OCI-LY7 (cell line): ENCODE data around the gene DEXI. TPM values are rescaled to one million over a fixed set of nuclear protein-coding genes. Genes with fewer than 3 reads are reported as not detected.
"Not testable (repeated sequence)": the region's sequence is repeated elsewhere in the genome, so short reads cannot be mapped to it uniquely, and the experiment has no call there.

Experiments
- BruUV-seq: library from RNA; stranded (reverse); fragments of 400-500 nt; replicated peaks from 2 replicates; lab custom pipeline; 2021; lab: Mats Ljungman, UMichigan
- CTCF ChIA-PET: fragments of 300-600 bp; sonication (Branson Sonifier 250); formaldehyde crosslinking; loops from one replicate; lab custom pipeline; 2022; ENCODE audit warnings: antibody characterized with exemption; ENCODE audit not compliant: unreplicated experiment; lab: Charles Lee
- POLR2A ChIA-PET: fragments of 300-600 bp; sonication (Branson Sonifier 250); formaldehyde crosslinking; loops from one replicate; lab custom pipeline; 2022; ENCODE audit warnings: antibody characterized with exemption; lab: Charles Lee
- DNase-seq: peaks from one replicate; pipeline ENCODE4 v3.0.0-alpha.2; 2015; ENCODE audit warnings: low spot score
- H2AFZ ChIP-seq: fragments of 200-600 bp; sonication (generic), shearing (Covaris generic); 2 replicates; pipeline ENCODE4 v1.6.1; 2014; ENCODE audit warnings: mild to moderate bottlenecking, antibody characterized with exemption, low read length, moderate library complexity
- H3K27ac ChIP-seq: fragments of 200-600 bp; sonication (generic); 2 replicates; pipeline ENCODE4 v1.5.1; 2014; ENCODE audit warnings: mixed run types, low read depth, mild to moderate bottlenecking, moderate library complexity, low read length, inconsistent platforms; ENCODE audit not compliant: poor library complexity, severe bottlenecking
- H3K36me3 ChIP-seq: fragments of 200-600 bp; sonication (generic); 2 replicates; pipeline ENCODE4 v1.6.1; 2014; ENCODE audit warnings: mild to moderate bottlenecking, antibody characterized with exemption, low read length, moderate library complexity, mixed read lengths; ENCODE audit not compliant: insufficient read depth
- H3K4me1 ChIP-seq: fragments of 200-600 bp; sonication (generic); 2 replicates; pipeline ENCODE4 v1.5.1; 2014; ENCODE audit warnings: mild to moderate bottlenecking, low read length; ENCODE audit not compliant: insufficient read depth, poor library complexity, severe bottlenecking
- H3K4me2 ChIP-seq: fragments of 200-600 bp; sonication (generic); 2 replicates; pipeline ENCODE4 v1.6.1; 2014; ENCODE audit warnings: mild to moderate bottlenecking, low read length
- H3K4me3 ChIP-seq: fragments of 200-600 bp; sonication (generic); 2 replicates; pipeline ENCODE4 v1.5.1; 2014; ENCODE audit warnings: mild to moderate bottlenecking, low read depth, low read length; ENCODE audit not compliant: poor library complexity, severe bottlenecking
- H3K79me2 ChIP-seq: fragments of 200-600 bp; sonication (generic); 2 replicates; pipeline ENCODE4 v1.6.1; 2016; ENCODE audit warnings: low read depth, mild to moderate bottlenecking, low read length, moderate library complexity, mixed read lengths; ENCODE audit not compliant: insufficient read depth
- H3K9me2 ChIP-seq: fragments of 200-600 bp; sonication (generic); 2 replicates; pipeline ENCODE4 v1.6.1; 2016; ENCODE audit warnings: mild to moderate bottlenecking, low read length, mixed read lengths; ENCODE audit not compliant: insufficient read depth
- H3K9me3 ChIP-seq: fragments of 200-600 bp; sonication (generic); 2 replicates; pipeline ENCODE4 v1.6.1; 2014; ENCODE audit warnings: mild to moderate bottlenecking, mixed run types, low read length, mixed read lengths
- H4K20me1 ChIP-seq: fragments of 200-600 bp; sonication (generic); 2 replicates; pipeline ENCODE4 v1.6.1; 2014; ENCODE audit warnings: mild to moderate bottlenecking, antibody characterized with exemption, low read length, moderate library complexity, mixed read lengths; ENCODE audit not compliant: insufficient read depth
- CTCF ChIP-seq: fragments of 200-600 bp; sonication (generic); conservative IDR thresholded peaks from 2 replicates; pipeline ENCODE4 v1.5.1; 2014; ENCODE audit warnings: mild to moderate bottlenecking, antibody characterized with exemption, low read length, moderate library complexity, mixed read lengths
- EZH2phosphoT487 ChIP-seq: fragments of 200-600 bp; sonication (generic); IDR thresholded peaks from 2 replicates; pipeline ENCODE4 v1.6.1; 2018; ENCODE audit warnings: low read depth, borderline replicate concordance, mild to moderate bottlenecking, mixed run types, antibody characterized with exemption, low read length, moderate library complexity, mixed read lengths
- intact Hi-C: fragments of 100-400 bp; cut with micrococcal nuclease; formaldehyde crosslinking; loops from one replicate; pipeline ENCODE4 v1.10.0; 2022; ENCODE audit not compliant: unreplicated experiment
- total RNA-seq, 2 experiments: library from RNA; depleted of rRNA in 1 of 2; stranded (reverse); fragments of >200 nt in 1 of 2; shearing (Covaris generic) in 1 of 2; gene quantifications; 2 replicates each; pipeline ENCODE4 v1.2.3, GENCODE V29; 2014 to 2022

DEXI gene
- total RNA-seq, 2 experiments from 2014 or later, result 15.1 to 17.6 TPM

DNA sequence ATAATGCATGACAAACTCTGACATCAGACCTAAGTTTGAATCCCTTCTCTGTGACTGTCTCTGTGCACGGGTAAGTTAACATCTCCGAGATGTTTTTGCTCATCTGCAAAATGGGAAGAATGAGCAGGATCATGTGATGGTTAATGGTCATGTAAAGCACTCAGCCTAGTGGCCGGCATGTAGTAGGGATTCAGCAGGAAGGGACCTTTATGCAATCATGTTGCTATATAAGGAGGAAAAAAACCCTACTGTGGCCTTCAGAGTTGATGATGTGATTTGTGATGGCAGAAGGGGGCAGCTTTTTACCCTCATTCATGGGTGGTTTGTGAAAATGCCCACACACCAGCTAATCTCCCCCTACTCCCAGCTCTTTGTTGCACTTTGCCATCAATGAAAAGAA lies 26.2 kb upstream of the DEXI start:
- H3K9me2 ChIP-seq, result no peaks in the 10 kb centered on the region
- no peaks in the 10 kb centered on the region for H3K9me3 ChIP-seq
- no peaks in the 10 kb centered on the region for H4K20me1 ChIP-seq
- no peaks in the 10 kb centered on the region for H3K79me2 ChIP-seq
- no peak overlapping the region for H3K4me2 ChIP-seq
- TF ChIP-seq EZH2phosphoT487 (no peak), CTCF (no peak)
- ChIA-PET CTCF (interaction anchor here (0.6 to 0.7 kb wide), 2 partner anchors 300 to 1230 kb away, joined by 3 read pairs; no protein-coding TSS in a partner anchor), POLR2A (interaction anchor here (0.6 to 1.0 kb wide), 2 partner anchors 19 to 1572 kb away, joined by 3 read pairs; no protein-coding TSS in a partner anchor)
- H3K4me3 ChIP-seq, result no peak overlapping the region
- H3K27ac ChIP-seq, result no peak overlapping the region
- peaks cover 17% of the 10 kb centered on the region for H3K4me1 ChIP-seq
- H3K36me3 ChIP-seq, result peaks cover 79% of the 10 kb centered on the region
- BruUV-seq, result no TSS peak
- no peak for DNase-seq
- no peak overlapping the region for H2AFZ ChIP-seq
- intact Hi-C loops, result no loop called here

DNA sequence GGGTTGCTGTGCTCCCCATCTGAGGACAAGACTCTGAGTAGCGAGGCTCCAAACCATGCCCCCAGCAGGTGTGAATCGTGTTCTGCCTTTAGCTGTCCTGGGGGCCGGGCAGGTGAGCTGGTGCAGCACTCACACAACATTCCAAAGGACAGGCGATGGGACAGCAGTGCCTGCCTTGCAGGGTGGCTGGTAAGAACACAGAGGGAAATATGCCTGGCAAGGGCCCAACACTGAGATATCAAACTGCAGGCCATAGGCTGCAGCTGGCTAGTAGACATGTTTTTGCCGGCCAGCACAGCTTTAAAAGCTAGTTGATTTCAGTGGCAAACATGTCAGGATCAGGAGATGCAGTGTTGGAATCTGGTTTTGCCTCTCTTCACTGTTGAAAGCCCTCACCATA lies 25.7 kb upstream of the DEXI start:
- H3K4me1 ChIP-seq, result peaks cover 17% of the 10 kb centered on the region
- H3K9me2 ChIP-seq, result no peaks in the 10 kb centered on the region
- ChIA-PET CTCF (interaction anchor here (0.5 to 0.7 kb wide), 3 partner anchors 238 to 1231 kb away, joined by 3 read pairs; no protein-coding TSS in a partner anchor), POLR2A (interaction anchor here (0.6 to 1.0 kb wide), 2 partner anchors 12 to 1573 kb away, joined by 3 read pairs; no protein-coding TSS in a partner anchor)
- BruUV-seq, result no TSS peak
- H3K4me3 ChIP-seq, result no peak overlapping the region
- H3K27ac ChIP-seq, result no peak overlapping the region
- H3K9me3 ChIP-seq, result no peaks in the 10 kb centered on the region
- no peak overlapping the region for H3K4me2 ChIP-seq
- no peak for DNase-seq
- H3K79me2 ChIP-seq, result no peaks in the 10 kb centered on the region
- no peak overlapping the region for H2AFZ ChIP-seq
- no peaks in the 10 kb centered on the region for H4K20me1 ChIP-seq
- TF ChIP-seq EZH2phosphoT487 (no peak), CTCF (no peak)
- intact Hi-C loops, result no loop called here
- H3K36me3 ChIP-seq, result peaks cover 79% of the 10 kb centered on the region

GRCh38 chr16:10966559-10966958 lies 24.3 kb upstream of the DEXI start:
- BruUV-seq, intact Hi-C loops, DNase-seq, H3K9me3 ChIP-seq, H3K4me3 ChIP-seq, H3K4me2 ChIP-seq, CTCF ChIA-PET, H3K27ac ChIP-seq, POLR2A ChIA-PET, H3K9me2 ChIP-seq, H3K79me2 ChIP-seq, H4K20me1 ChIP-seq, H2AFZ ChIP-seq: not testable (repeated sequence)
- peaks cover 17% of the 10 kb centered on the region for H3K4me1 ChIP-seq
- H3K36me3 ChIP-seq, result peaks cover 78% of the 10 kb centered on the region
